AG04449 (cell line): ENCODE data around the gene SIAH2.

Source experiments
- CTCF ChIA-PET: fragments of 350-600 bp; formaldehyde crosslinking; extraction: SDS; loops from one replicate; lab custom pipeline; 2021; ENCODE audit warnings: antibody characterized with exemption; lab: Yijun Ruan, JAX
- POLR2A ChIA-PET: fragments of 400-600, 350-600 bp; formaldehyde crosslinking; extraction: SDS; loops from one replicate; lab custom pipeline; 2020; ENCODE audit warnings: antibody characterized with exemption, inconsistent platforms; lab: Yijun Ruan, JAX
- DNase-seq: peaks from one replicate; pipeline ENCODE4 v3.0.0-alpha.2; 2010; ENCODE audit warnings: low read depth, low spot score
- H3K4me3 ChIP-seq: 2 replicates; pipeline ENCODE4 v1.5.1; 2011; ENCODE audit warnings: low read depth, mild to moderate bottlenecking, control low read depth, low read length
- TF ChIP-seq, protein P1 (sequence below): IDR thresholded peaks from one replicate; pipeline ENCODE4 v1.5.1; 2011; ENCODE audit warnings: mild to moderate bottlenecking, moderate library complexity, low read length, control low read depth, inconsistent platforms; ENCODE audit not compliant: insufficient read depth; ENCODE audit errors: missing control alignments

The SIAH2 gene

DNA sequence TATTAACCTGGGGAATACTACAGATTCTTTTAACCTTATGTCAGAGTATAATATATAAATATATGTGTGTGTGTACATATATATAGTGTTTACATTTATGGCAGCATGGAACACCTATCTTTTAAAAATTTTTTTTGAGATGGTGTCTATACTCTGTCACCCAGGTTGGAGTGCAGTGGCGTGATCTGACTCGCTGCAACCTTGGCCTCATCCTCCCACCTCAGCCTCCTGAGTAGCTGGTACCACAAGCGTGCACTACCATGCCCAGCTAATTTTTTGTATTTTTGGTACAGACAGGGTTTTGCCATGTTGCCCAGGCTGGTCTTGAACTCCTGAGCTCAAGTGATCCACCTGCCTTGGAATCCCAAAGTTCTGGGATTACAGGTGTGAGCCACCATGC, 40.7 kb downstream of the SIAH2 start:
- POLR2A ChIA-PET = interaction anchor here (0.7 kb wide), 1 partner anchor 13 kb away, joined by 3 read pairs; no protein-coding TSS in a partner anchor
- H3K4me3 ChIP-seq = no peak overlapping the region
- TF ChIP-seq, protein P1, sequence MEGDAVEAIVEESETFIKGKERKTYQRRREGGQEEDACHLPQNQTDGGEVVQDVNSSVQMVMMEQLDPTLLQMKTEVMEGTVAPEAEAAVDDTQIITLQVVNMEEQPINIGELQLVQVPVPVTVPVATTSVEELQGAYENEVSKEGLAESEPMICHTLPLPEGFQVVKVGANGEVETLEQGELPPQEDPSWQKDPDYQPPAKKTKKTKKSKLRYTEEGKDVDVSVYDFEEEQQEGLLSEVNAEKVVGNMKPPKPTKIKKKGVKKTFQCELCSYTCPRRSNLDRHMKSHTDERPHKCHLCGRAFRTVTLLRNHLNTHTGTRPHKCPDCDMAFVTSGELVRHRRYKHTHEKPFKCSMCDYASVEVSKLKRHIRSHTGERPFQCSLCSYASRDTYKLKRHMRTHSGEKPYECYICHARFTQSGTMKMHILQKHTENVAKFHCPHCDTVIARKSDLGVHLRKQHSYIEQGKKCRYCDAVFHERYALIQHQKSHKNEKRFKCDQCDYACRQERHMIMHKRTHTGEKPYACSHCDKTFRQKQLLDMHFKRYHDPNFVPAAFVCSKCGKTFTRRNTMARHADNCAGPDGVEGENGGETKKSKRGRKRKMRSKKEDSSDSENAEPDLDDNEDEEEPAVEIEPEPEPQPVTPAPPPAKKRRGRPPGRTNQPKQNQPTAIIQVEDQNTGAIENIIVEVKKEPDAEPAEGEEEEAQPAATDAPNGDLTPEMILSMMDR = no peak
- CTCF ChIA-PET = interaction anchor here (1.0 to 7.7 kb wide), 23 partner anchors 8 to 429 kb away, joined by 3 to 104 read pairs (median 6); partner anchors contain the start of genes ERICH6 and SIAH2
- DNase-seq = no peak

DNA sequence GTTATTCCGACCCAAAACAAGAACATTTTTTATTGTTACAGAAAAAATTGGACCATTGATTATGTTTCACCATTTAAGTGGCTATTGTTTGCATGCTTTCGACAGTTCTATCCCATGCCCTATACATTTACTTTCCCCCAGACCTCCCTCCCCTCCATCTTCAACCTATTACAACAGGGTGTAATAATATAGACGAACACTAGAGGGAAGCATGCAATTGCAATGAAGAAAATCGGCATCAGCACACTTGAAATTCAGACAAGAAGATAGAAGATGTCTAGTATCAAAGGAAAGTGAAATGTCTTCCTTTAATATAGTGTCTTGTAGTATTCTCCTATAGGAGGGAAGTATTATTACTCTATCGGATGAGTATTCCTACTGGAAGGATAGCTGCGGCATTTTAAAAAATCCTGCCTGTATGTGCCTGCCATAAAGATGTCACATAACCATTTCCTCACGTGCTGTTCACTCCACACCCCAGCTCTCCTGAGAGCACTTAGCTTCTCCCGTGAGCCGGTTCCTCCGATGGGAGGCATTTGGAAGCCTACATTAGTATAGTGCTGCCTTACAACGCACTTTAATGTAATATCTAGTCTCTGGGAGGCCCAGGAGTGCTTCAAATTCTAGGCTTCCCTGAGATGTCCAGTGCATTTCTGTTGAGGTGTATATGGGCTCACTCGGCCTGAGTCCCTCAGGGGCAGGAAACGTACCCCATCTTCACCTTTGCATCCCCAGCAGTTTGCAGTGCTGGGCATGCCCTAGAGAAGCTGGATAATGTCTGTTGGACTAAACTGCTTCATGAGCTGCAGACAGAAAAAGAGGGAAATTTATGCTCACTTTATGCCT, 41.5 kb downstream of the SIAH2 start:
- ChIA-PET CTCF (interaction anchor here (0.6 to 7.7 kb wide), 38 partner anchors 8 to 430 kb away, joined by 3 to 104 read pairs (median 4); partner anchors contain the start of genes ERICH6 and SIAH2), POLR2A (no interaction called here)
- no peak overlapping the region for H3K4me3 ChIP-seq
- TF ChIP-seq, protein P1 = peak; percentile 63
- DNase-seq = no peak

DNA sequence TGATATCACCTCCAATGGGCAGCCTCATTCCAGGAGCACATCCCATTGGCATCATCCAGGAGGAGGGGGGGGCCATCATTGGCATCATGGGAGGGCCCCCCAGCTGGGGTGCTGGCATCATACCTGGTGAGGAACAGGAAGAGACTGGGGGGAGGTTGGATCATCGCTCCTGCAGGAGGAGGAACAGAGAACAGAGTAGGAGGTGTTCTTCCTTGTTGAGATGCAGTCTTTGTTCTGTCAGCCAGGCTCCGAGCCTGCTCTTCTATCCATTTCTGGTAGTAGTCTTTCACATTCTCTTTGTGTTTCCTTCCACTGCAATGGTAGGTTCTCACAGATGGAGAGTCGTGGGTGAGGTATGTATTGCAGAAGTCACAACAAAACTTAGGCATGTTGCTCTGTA, 42.5 kb downstream of the SIAH2 start:
- ChIA-PET POLR2A (no interaction called here), CTCF (interaction anchor here (1.0 to 7.7 kb wide), 19 partner anchors 8 to 426 kb away, joined by 3 to 104 read pairs (median 9); partner anchors contain the start of genes ERICH6 and SIAH2)
- DNase-seq = no peak
- TF ChIP-seq, protein P1 = no peak
- H3K4me3 ChIP-seq = no peak overlapping the region

DNA sequence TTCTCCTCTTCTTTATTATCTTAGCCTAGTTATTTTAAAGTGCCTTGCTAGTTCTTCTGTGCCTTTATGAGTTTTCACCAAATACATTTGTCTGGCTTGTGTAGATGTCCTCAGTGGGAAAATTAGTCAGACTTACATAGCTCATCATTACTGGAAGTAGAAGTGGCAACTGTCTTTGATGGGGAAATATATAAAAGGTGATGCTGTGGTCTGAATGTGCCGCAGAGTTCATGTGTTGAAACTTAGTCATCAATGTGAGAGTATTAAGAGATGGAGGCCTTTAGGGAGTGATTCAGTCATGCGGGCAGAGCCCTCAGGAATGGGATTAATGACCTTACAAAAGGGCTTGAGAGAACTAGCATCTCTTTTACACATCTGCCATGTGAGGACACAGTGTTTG, 52.9 kb downstream of the SIAH2 start:
- ChIA-PET CTCF (interaction anchor here (1.6 to 1.7 kb wide), 2 partner anchors 9 to 11 kb away, joined by 5 to 7 read pairs; no protein-coding TSS in a partner anchor), POLR2A (no interaction called here)
- no peak for DNase-seq
- TF ChIP-seq, protein P1 = no peak
- H3K4me3 ChIP-seq = no peak overlapping the region

DNA sequence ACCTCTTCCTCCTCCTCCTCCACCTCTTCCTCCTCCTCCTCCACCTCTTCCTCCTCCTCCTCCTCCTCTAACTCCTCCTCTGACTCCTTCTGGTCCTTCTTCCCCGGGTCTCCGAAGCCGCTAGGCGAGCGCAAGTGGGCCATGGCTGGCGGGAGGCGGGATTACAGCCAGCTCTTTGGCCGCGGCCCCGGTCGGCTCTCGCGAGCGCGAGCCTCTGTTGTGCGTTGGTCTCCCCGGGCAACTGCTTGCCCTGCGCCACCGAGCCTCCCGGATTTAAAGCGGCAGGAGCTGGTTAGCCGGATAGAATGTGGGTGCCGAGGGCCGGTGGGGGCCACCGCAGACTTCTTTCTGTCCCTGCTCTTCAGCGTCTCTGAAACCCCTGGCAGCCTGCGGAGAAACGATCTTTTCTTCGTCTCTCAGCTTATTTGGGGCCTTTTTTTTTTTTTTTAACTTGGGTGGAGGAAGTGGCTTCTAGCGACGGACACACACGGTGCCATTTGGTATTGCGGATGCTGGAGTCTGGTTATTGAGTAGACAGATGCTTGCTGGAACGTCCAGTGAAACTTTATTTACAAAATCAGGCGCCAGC, 59.1 kb downstream of the SIAH2 start, which contains the start of gene ERICH6:
TSS of gene ERICH6 (minus strand) at position 165 of the 589 bp plus-strand sequence. CDS start at position 143, 22 bp downstream.
- CTCF ChIA-PET = interaction anchor here (0.9 to 3.2 kb wide), 5 partner anchors 18 to 161 kb away, joined by 3 to 23 read pairs (median 4); no protein-coding TSS in a partner anchor
- H3K4me3 ChIP-seq = peak within 1 kb of the TSS; percentile 75
- POLR2A ChIA-PET = interaction anchor here (0.6 to 1.1 kb wide), 6 partner anchors 56 to 366 kb away, joined by 3 to 7 read pairs (median 3); partner anchors contain the start of gene SIAH2
- TF ChIP-seq, protein P1 = no peak
- peak; percentile 28 for DNase-seq
